ENCODE data around the gene ENTREP3. TPM values are rescaled to one million over a fixed set of nuclear protein-coding genes. Genes with fewer than 3 reads are reported as not detected.

The ENTREP3 gene
- total and polyA plus RNA-seq, 5 donors = 9.4 to 22.3 (median 14.6) TPM

DNA sequence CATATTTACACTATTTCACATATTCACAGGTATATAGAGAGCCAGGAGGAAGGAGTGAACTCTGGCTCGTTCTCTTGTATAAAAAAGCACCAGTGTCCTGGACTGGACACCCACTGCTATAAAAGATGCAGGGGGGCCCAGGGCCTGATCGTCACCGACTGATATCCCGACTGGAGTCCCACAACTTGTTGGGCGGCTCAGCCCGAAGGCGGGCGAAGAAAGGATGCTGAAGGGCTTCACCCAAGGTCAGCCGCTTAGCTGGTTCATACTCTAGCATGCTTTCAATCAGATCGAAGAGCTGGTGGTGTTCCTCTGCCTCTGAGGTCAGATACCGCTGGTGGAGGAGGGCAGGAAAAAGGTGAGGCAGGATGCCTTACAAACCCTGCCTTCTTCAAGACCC, 7.8 kb upstream of the ENTREP3 start:
- H3K4me3 ChIP-seq (ENCODE audit: low read length) = no peak overlapping the region
- H3K9me3 ChIP-seq (ENCODE audit: control insufficient read depth, low read length) = no peaks in the 10 kb centered on the region
- WGBS = 87% methylated on average over 11 of the region's 11 CpGs
- H3K4me1 ChIP-seq (ENCODE audit: control insufficient read depth, insufficient read depth, low read length) = peaks cover 7% of the 10 kb centered on the region
- H3K27me3 ChIP-seq (ENCODE audit: control insufficient read depth, insufficient read depth) = no peaks in the 10 kb centered on the region
- DNase-seq (no peak), ATAC-seq (no peak)
- H3K27ac ChIP-seq (ENCODE audit: low read length) = peak overlapping the region; percentile 34
- intact Hi-C loops (cut with DNase I) = loop anchor here in 1 of 4 donors (10.0 kb wide), 1 partner anchor 252 kb away; no protein-coding TSS in a partner anchor

GRCh38 chr1:155261852-155262673, 6.8 kb upstream of the ENTREP3 start, which contains the start of gene SCAMP3:
TSS of gene SCAMP3 (minus strand) at chr1:155262360. CDS start at chr1:155262151, 209 bp downstream.
- Histone ChIP-seq H3K27ac (ENCODE audit: low read length) (peak within 1 kb of the TSS; percentile 69), H3K4me3 (ENCODE audit: low read length) (peak within 1 kb of the TSS; percentile 76), H3K4me1 (ENCODE audit: control insufficient read depth, insufficient read depth, low read length) (peaks cover 7% of the 10 kb centered on the region), H3K9me3 (ENCODE audit: control insufficient read depth, low read length) (no peaks in the 10 kb centered on the region), H3K27me3 (ENCODE audit: control insufficient read depth, insufficient read depth) (no peaks in the 10 kb centered on the region)
- ATAC-seq = peak; percentile 98
- DNase-seq = peak; percentile 95 to 97 (median 96)
- intact Hi-C loops (cut with DNase I) = loop anchor here in 1 of 4 donors (10.0 kb wide), 1 partner anchor 253 kb away; no protein-coding TSS in a partner anchor
- WGBS = under 1% methylated on average over 47 of the region's 47 CpGs

- H3K9me3 ChIP-seq (ENCODE audit: control insufficient read depth, low read length) = no peaks in the 10 kb centered on the region
- peak overlapping the region; percentile 76 for H3K4me3 ChIP-seq (ENCODE audit: low read length)
- H3K27me3 ChIP-seq (ENCODE audit: control insufficient read depth, insufficient read depth) = no peaks in the 10 kb centered on the region
- peak in 1 of 2 donors; percentile 1 for ATAC-seq
- H3K4me1 ChIP-seq (ENCODE audit: control insufficient read depth, insufficient read depth, low read length) = peaks cover 7% of the 10 kb centered on the region
- H3K27ac ChIP-seq (ENCODE audit: low read length) = peak overlapping the region; percentile 69
- WGBS = under 1% methylated on average over 9 of the region's 9 CpGs
- peak in 2 of 3 donors; percentile 63 to 69 for DNase-seq
- intact Hi-C loops (cut with DNase I) = loop anchor here in 1 of 4 donors (10.0 kb wide), 1 partner anchor 253 kb away; no protein-coding TSS in a partner anchor
Observed at GRCh38 chr1:155261493-155261851, 6.2 kb upstream of the ENTREP3 start.

DNA sequence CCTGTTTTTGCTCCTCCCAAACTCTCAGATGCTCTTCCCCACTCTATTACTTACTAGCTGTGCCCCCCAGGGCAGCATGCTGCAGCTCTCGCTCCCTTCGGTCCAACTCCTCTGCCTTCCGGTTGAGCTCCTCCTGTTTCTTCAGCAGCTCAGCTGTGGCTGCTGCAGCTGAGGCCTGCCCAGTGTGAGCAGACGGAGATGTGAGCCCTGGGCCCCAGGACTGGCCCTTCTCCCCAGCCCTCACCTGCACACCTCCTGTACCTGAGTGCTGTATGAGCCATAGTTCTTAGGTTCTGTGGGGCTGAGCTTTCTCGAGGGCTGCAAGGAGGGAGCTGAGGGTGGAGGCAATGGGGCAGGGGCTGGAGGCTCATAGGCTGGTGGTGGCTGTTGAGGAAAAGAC, 5.0 kb upstream of the ENTREP3 start:
- peaks cover 7% of the 10 kb centered on the region for H3K4me1 ChIP-seq (ENCODE audit: control insufficient read depth, insufficient read depth, low read length)
- WGBS = 92% methylated on average over 5 of the region's 5 CpGs
- no peak for DNase-seq
- no peaks in the 10 kb centered on the region for H3K9me3 ChIP-seq (ENCODE audit: control insufficient read depth, low read length)
- no peak overlapping the region for H3K4me3 ChIP-seq (ENCODE audit: low read length)
- no peak overlapping the region for H3K27ac ChIP-seq (ENCODE audit: low read length)
- no peak for ATAC-seq
- intact Hi-C loops (cut with DNase I) = loop anchor here in 1 of 4 donors (10.0 kb wide), 1 partner anchor 255 kb away; no protein-coding TSS in a partner anchor
- no peaks in the 10 kb centered on the region for H3K27me3 ChIP-seq (ENCODE audit: control insufficient read depth, insufficient read depth)

DNA sequence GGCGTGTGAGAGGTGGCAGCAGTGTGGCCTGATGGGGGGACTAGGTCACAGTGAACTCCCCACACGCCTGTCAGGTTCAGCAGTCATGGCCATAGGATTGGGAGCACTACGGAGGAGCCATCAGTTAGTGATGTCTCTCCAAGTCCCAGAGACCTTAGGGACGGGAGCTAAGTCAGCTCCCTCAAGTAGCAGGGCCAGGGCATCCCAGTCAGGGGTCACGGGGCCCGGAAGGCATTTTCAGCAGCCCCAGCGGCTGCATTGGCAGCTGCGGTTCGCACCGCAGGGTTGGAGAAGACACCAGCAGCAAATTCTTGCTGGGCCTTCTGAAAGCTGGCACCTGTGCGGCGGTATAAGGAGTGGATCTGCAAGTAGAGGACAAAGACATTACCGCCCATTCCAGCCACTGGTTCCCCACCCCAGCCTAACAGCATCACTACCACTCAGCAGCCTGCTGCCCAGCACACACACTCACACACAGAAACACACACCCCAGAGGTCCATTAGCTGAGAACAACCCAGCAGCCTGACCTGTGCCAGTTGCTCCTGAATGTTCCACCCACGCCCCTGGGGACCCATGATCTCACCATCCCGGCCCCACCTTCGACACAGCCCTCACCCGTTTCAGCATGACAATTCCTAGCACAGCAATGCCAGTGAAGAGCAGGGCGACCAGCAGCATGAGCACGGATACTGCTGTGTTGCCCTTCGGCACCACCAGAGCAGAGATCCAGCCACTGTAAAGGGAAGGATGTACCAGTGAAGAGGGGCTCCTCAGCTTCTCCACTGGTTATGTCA, 972 bp upstream of the ENTREP3 start:
- Histone ChIP-seq H3K27me3 (ENCODE audit: control insufficient read depth, insufficient read depth) (no peaks in the 10 kb centered on the region), H3K9me3 (ENCODE audit: control insufficient read depth, low read length) (no peaks in the 10 kb centered on the region), H3K27ac (ENCODE audit: low read length) (peak overlapping the region; percentile 82), H3K4me1 (ENCODE audit: control insufficient read depth, insufficient read depth, low read length) (peaks cover 9% of the 10 kb centered on the region), H3K4me3 (ENCODE audit: low read length) (peak overlapping the region; percentile 67)
- WGBS = 76% methylated on average over 20 of the region's 20 CpGs
- ATAC-seq (peak in 1 of 2 donors; percentile 6), DNase-seq (peak in 2 of 3 donors; percentile 24 to 61)
- intact Hi-C loops (cut with DNase I) = loop anchor here in 2 of 4 donors (5.0 to 10.0 kb wide), 2 partner anchors 66 to 339 kb away; partner anchors contain the start of gene RUSC1 (in 1 of the 2)

DNA sequence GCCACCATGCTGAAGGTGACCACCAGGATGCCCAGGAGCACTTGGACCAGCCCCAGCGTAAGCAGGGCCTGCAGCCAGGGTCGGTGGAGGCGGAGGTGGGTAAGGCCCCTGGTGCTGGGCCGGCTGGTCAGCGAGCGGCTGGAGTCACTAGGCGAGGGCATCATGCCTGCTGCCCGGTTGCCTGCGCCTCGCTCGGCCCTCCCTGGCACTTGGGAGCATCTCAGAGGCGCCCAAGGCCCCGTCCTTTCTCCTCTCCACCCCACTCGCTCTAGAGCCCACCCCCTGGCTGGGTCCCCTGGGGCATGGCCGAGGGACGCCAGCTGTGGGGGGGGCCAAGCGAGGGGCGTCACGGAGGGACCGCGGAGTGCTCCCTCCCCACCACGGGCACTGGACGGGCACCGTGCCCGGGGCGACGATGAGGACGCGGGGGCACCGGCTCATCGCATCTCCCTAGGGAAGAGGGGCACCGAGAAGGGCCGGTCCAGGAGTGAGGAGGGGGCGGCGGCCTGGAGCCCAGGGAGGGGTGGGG, 505 bp downstream of the ENTREP3 start:
- peak; percentile 14 to 26 for ATAC-seq
- Histone ChIP-seq H3K4me3 (ENCODE audit: low read length) (peak overlapping the region; percentile 67), H3K27ac (ENCODE audit: low read length) (peak overlapping the region; percentile 82), H3K9me3 (ENCODE audit: control insufficient read depth, low read length) (no peaks in the 10 kb centered on the region), H3K27me3 (ENCODE audit: control insufficient read depth, insufficient read depth) (no peaks in the 10 kb centered on the region), H3K4me1 (ENCODE audit: control insufficient read depth, insufficient read depth, low read length) (peaks cover 9% of the 10 kb centered on the region)
- DNase-seq = peak in 2 of 3 donors; percentile 59 to 83
- 1% methylated on average over 35 of the region's 35 CpGs for WGBS
- intact Hi-C loops (cut with DNase I) = loop anchor here in 3 of 4 donors (5.0 to 10.0 kb wide), 3 partner anchors 68 to 340 kb away; partner anchors contain the start of gene RUSC1 (in 3 of the 3)

DNA sequence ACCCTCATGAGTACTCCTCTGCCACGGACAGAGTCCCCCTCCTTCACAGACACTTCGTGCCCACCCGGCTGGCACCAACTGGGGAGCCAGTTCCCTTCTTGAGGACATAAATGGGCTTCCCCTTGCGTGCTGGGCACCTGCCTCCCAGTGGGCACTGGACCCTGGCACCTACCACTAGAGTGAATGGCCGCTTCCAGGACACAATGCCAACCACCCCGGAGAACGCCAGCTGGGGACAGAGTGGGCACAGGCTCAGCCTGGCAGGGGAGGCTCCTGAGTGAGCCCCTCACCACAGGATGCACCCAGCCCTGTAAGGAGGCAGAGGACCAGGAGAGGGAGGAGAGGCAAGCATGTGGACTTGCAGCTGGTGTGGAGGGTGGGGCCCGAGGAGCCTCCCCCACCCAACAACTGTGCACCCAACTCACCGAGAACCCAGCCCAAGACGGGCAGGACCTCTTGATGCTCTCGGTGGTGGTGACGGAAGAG, 1.0 kb downstream of the ENTREP3 start:
- H3K9me3 ChIP-seq (ENCODE audit: control insufficient read depth, low read length) = no peaks in the 10 kb centered on the region
- DNase-seq = peak in 2 of 3 donors; percentile 55 to 57
- peak overlapping the region; percentile 82 for H3K27ac ChIP-seq (ENCODE audit: low read length)
- ATAC-seq = peak in 1 of 2 donors; percentile 0
- intact Hi-C loops (cut with DNase I) = loop anchor here in 2 of 4 donors (5.0 to 10.0 kb wide), 3 partner anchors 68 to 341 kb away; partner anchors contain the start of gene RUSC1 (in 2 of the 2)
- WGBS = 31% methylated on average over 12 of the region's 12 CpGs
- peak overlapping the region; percentile 67 for H3K4me3 ChIP-seq (ENCODE audit: low read length)
- H3K27me3 ChIP-seq (ENCODE audit: control insufficient read depth, insufficient read depth) = no peaks in the 10 kb centered on the region
- peaks cover 9% of the 10 kb centered on the region for H3K4me1 ChIP-seq (ENCODE audit: control insufficient read depth, insufficient read depth, low read length)

DNA sequence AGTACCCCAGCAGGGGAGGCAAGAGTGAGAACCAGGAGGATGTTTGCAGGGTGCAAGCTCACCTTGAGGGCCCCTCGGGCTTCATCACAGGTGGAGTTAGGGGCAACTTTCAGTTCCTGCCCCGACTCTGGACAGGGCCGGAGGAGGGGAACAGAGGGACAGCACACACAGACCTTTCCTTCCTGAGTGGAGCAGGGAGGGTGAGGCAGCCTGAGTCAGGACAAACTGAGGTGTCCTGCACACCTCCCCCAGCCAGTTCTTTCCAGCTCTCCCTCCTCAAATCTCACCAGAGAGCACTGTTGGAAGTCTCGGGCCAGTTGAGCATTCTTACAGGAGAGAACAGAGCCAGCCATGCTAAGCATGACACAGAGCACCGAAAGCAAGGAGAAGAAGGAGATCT, 1.5 kb downstream of the ENTREP3 start:
- WGBS = 60% methylated on average over 5 of the region's 5 CpGs
- ATAC-seq = no peak
- intact Hi-C loops (cut with DNase I) = loop anchor here in 2 of 4 donors (5.0 to 10.0 kb wide), 3 partner anchors 69 to 341 kb away; partner anchors contain the start of gene RUSC1 (in 2 of the 2)
- no peaks in the 10 kb centered on the region for H3K9me3 ChIP-seq (ENCODE audit: control insufficient read depth, low read length)
- no peak overlapping the region for H3K4me3 ChIP-seq (ENCODE audit: low read length)
- no peaks in the 10 kb centered on the region for H3K27me3 ChIP-seq (ENCODE audit: control insufficient read depth, insufficient read depth)
- H3K4me1 ChIP-seq (ENCODE audit: control insufficient read depth, insufficient read depth, low read length) = peaks cover 9% of the 10 kb centered on the region
- no peak overlapping the region for H3K27ac ChIP-seq (ENCODE audit: low read length)
- no peak for DNase-seq

DNA sequence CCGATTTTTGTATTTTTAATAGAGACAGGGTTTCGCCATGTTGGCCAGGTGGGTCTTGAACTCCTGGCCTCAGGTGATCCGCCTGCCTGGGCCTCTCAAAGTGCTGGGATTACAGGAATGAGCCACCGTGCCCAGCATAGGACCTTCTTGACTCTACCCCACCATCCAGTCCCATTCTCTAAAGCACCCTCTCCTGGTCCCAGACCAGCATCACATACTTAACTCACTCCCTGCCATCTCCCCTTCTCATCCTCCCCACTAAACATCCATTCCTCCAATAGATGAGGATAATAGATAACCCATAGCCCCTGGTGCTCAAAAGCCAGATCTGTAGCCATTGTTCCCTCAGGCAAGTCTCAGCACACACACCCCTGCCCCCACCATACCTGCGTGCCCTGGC, 2.1 kb downstream of the ENTREP3 start:
- 80% methylated on average over 5 of the region's 5 CpGs for WGBS
- DNase-seq (no peak), ATAC-seq (no peak)

GRCh38 chr1:155251566-155251965, 3.7 kb downstream of the ENTREP3 start:
- ATAC-seq (no peak), DNase-seq (no peak)
- Histone ChIP-seq H3K4me1 (ENCODE audit: control insufficient read depth, insufficient read depth, low read length) (peaks cover 9% of the 10 kb centered on the region), H3K27me3 (ENCODE audit: control insufficient read depth, insufficient read depth) (no peaks in the 10 kb centered on the region), H3K27ac (ENCODE audit: low read length) (no peak overlapping the region), H3K9me3 (ENCODE audit: control insufficient read depth, low read length) (no peaks in the 10 kb centered on the region), H3K4me3 (ENCODE audit: low read length) (no peak overlapping the region)
- intact Hi-C loops (cut with DNase I) = loop anchor here in 2 of 4 donors (5.0 to 10.0 kb wide), 3 partner anchors 71 to 343 kb away; partner anchors contain the start of gene RUSC1 (in 2 of the 2)
- WGBS = 74% methylated on average over 7 of the region's 7 CpGs

More for the DNA sequence above, 2.1 kb downstream of the ENTREP3 start:
- H3K4me1 ChIP-seq (ENCODE audit: control insufficient read depth, insufficient read depth, low read length) = peaks cover 9% of the 10 kb centered on the region
- no peak overlapping the region for H3K27ac ChIP-seq (ENCODE audit: low read length)
- no peaks in the 10 kb centered on the region for H3K9me3 ChIP-seq (ENCODE audit: control insufficient read depth, low read length)
- intact Hi-C loops (cut with DNase I) = loop anchor here in 2 of 4 donors (5.0 to 10.0 kb wide), 3 partner anchors 69 to 342 kb away; partner anchors contain the start of gene RUSC1 (in 2 of the 2)
- no peaks in the 10 kb centered on the region for H3K27me3 ChIP-seq (ENCODE audit: control insufficient read depth, insufficient read depth)
- H3K4me3 ChIP-seq (ENCODE audit: low read length) = no peak overlapping the region
